T-helper 17 cell (primary cell): ENCODE measurements around the gene TOMM7. TPM values are rescaled to one million over a fixed set of nuclear protein-coding genes. Genes with fewer than 3 reads are reported as not detected.
"Not testable (repeated sequence)": the region's sequence is repeated elsewhere in the genome, so short reads cannot be mapped to it uniquely, and the experiment has no call there.

Source experiments
- ATAC-seq: fragments of 150-1000 bp; cut with Tn5 transposase; 2 replicates; pipeline ENCODE4 v1.10.0; 2021; ENCODE audit warnings: mild to moderate bottlenecking, moderate library complexity
- DNase-seq, 3 donors: peaks; one replicate each; pipeline versions ENCODE4 v3.0.0 to v3.0.0-alpha.2; 2020 to 2021
- H3K9me3 ChIP-seq: one replicate; pipeline ENCODE4 v1.7.0; 2013; ENCODE audit warnings: low read length, mild to moderate bottlenecking; ENCODE audit not compliant: control insufficient read depth, poor library complexity, severe bottlenecking
- H3K27ac Mint-ChIP-seq: one replicate; pipeline ENCODE4 v1.8.0; 2022; ENCODE audit warnings: mild to moderate bottlenecking, moderate library complexity, mixed read lengths
- H3K27me3 Mint-ChIP-seq: one replicate; pipeline ENCODE4 v1.8.0; 2022; ENCODE audit warnings: mixed read lengths
- H3K36me3 Mint-ChIP-seq: one replicate; pipeline ENCODE4 v1.8.0; 2022; ENCODE audit warnings: low read depth, mixed read lengths
- H3K4me1 Mint-ChIP-seq: one replicate; pipeline ENCODE4 v1.8.0; 2022; ENCODE audit warnings: mild to moderate bottlenecking, mixed read lengths
- H3K4me3 Mint-ChIP-seq: one replicate; pipeline ENCODE4 v1.8.0; 2022; ENCODE audit warnings: mild to moderate bottlenecking, moderate library complexity, mixed read lengths
- total RNA-seq, 4 donors: library from RNA in 2 of 4; stranded (reverse) in 2 of 4; gene quantifications; one replicate each; pipeline ENCODE4 v1.2.3 and lab custom pipeline; 2022 to 2026

Gene TOMM7
- total RNA-seq, 2 donors from 2014 or later, result 425 to 606 TPM

- DNase-seq (no peak), ATAC-seq (no peak)
- H3K27ac Mint-ChIP-seq, result no peak overlapping the region
- no peak overlapping the region for H3K4me3 Mint-ChIP-seq
- peaks cover 24% of the 10 kb centered on the region for H3K27me3 Mint-ChIP-seq
- no peaks in the 10 kb centered on the region for H3K36me3 Mint-ChIP-seq
- no peaks in the 10 kb centered on the region for H3K4me1 Mint-ChIP-seq
- H3K9me3 ChIP-seq, result no peaks in the 10 kb centered on the region
Observed at GRCh38 chr7:22781230-22781711, 41.4 kb downstream of the TOMM7 start.

- H3K36me3 Mint-ChIP-seq, DNase-seq, H3K4me3 Mint-ChIP-seq, H3K27ac Mint-ChIP-seq, H3K4me1 Mint-ChIP-seq, ATAC-seq, H3K9me3 ChIP-seq: not testable (repeated sequence)
- H3K27me3 Mint-ChIP-seq, result peaks cover 24% of the 10 kb centered on the region
Observed at GRCh38 chr7:22779730-22780323, 42.8 kb downstream of the TOMM7 start.

GRCh38 chr7:22776964-22777363 lies 45.7 kb downstream of the TOMM7 start:
- no peaks in the 10 kb centered on the region for H3K4me1 Mint-ChIP-seq
- no peaks in the 10 kb centered on the region for H3K9me3 ChIP-seq
- H3K36me3 Mint-ChIP-seq, result no peaks in the 10 kb centered on the region
- DNase-seq (no peak), ATAC-seq (no peak)
- H3K4me3 Mint-ChIP-seq, result no peak overlapping the region
- H3K27ac Mint-ChIP-seq, result no peak overlapping the region
- peaks cover 14% of the 10 kb centered on the region for H3K27me3 Mint-ChIP-seq

- Mint-ChIP-seq H3K4me3 (no peak overlapping the region), H3K27me3 (peaks cover 20% of the 10 kb centered on the region), H3K36me3 (no peaks in the 10 kb centered on the region), H3K27ac (no peak overlapping the region), H3K4me1 (no peaks in the 10 kb centered on the region)
- ATAC-seq, result no peak
- H3K9me3 ChIP-seq, result no peaks in the 10 kb centered on the region
- DNase-seq, result no peak
Observed at GRCh38 chr7:22772885-22773284, 49.8 kb downstream of the TOMM7 start.

- DNase-seq (no peak), ATAC-seq (no peak)
- Mint-ChIP-seq H3K27ac (no peak overlapping the region), H3K27me3 (peaks cover 29% of the 10 kb centered on the region), H3K4me1 (no peaks in the 10 kb centered on the region), H3K36me3 (peaks cover 2% of the 10 kb centered on the region), H3K4me3 (no peak overlapping the region)
- no peaks in the 10 kb centered on the region for H3K9me3 ChIP-seq
Observed at GRCh38 chr7:22771872-22772228, 50.8 kb downstream of the TOMM7 start.

- peaks cover 2% of the 10 kb centered on the region for H3K36me3 Mint-ChIP-seq
- H3K27me3 Mint-ChIP-seq, result peaks cover 34% of the 10 kb centered on the region
- no peak for DNase-seq
- no peaks in the 10 kb centered on the region for H3K9me3 ChIP-seq
- no peak overlapping the region for H3K27ac Mint-ChIP-seq
- H3K4me1 Mint-ChIP-seq, result no peaks in the 10 kb centered on the region
- no peak overlapping the region for H3K4me3 Mint-ChIP-seq
- ATAC-seq, result no peak
Observed at GRCh38 chr7:22771194-22771871, 51.3 kb downstream of the TOMM7 start.

GRCh38 chr7:22765609-22766008 lies 57.0 kb downstream of the TOMM7 start:
- no peak overlapping the region for H3K4me3 Mint-ChIP-seq
- H3K4me1 Mint-ChIP-seq, result no peaks in the 10 kb centered on the region

More at GRCh38 chr7:22765609-22766008, 57.0 kb downstream of the TOMM7 start:
- H3K27ac Mint-ChIP-seq, result no peak overlapping the region
- peaks cover 75% of the 10 kb centered on the region for H3K27me3 Mint-ChIP-seq
- DNase-seq (no peak), ATAC-seq (no peak)
- H3K9me3 ChIP-seq, result no peaks in the 10 kb centered on the region
- peaks cover 5% of the 10 kb centered on the region for H3K36me3 Mint-ChIP-seq

Other genes with a start within 250 kb of the TOMM7 start
- 1 to 10 TPM in 1 of 2 donors, under 1 TPM in 1; 0.57 to 1.5 TPM for gene IL6, start 95.6 kb downstream of the TOMM7 start, total RNA-seq
- 10 to 100 TPM; 19.6 to 24.9 TPM for gene HYCC1, start 191.3 kb upstream of the TOMM7 start, total RNA-seq